Glomerular endothelial cell (primary cell): ENCODE results near the gene PAXIP1. TPM values are rescaled to one million over a fixed set of nuclear protein-coding genes. Genes with fewer than 3 reads are reported as not detected.
"Not testable (repeated sequence)": the region's sequence is repeated elsewhere in the genome, so short reads cannot be mapped to it uniquely, and the experiment has no call there.

Experiments
- DNase-seq: peaks from one replicate; pipeline ENCODE4 v3.0.0-alpha.2; 2011; ENCODE audit warnings: low read depth, low spot score; ENCODE audit errors: extremely low read depth
- total RNA-seq: library from RNA; depleted of rRNA; stranded (reverse); fragments of >200 nt; gene quantifications from 2 replicates; pipeline ENCODE4 v1.2.3, GENCODE V29; 2015

The PAXIP1 gene
- total RNA-seq, 1 donor from 2014 or later = 9.1 TPM

GRCh38 chr7:154950960-154951359, 52.0 kb downstream of the PAXIP1 start:
- DNase-seq = no peak

DNA sequence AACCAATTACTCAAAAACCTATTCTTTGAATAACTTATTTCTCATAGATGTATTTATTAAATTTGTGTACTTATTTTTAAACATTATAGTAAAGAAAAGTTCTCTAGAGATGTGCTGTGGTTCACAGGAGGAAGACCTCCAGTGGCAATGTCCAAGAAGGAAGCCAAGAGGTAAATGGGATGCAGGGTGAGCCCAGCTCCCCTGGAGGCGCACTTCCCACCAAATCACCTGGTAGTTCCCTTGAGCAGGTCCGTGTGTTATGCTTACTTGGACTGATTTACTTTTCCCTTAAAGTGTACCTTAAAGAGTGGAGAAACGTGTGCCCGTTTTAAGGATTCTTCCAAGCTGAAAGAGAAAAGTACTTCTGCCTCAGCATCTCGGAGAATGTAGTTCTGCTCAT, 55.3 kb downstream of the PAXIP1 start:
- DNase-seq = no peak

DNA sequence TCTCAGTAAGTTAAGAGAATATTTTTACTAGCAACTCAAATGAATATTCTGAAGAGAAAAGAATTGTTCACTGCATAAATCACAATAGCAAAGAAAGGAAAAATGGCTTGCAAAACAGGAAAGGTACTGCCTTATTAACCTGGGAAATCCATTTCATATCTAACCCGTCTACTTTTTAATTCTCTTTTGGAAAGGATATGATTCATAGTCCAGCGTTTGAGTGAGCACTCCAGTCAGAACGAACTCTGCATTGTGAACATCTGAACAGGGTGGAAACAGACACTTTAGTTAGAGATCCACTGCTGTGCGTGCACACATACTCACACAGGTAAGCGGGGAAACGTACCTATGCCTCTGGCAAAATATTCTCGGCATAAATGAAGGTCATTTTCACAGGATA, 56.8 kb downstream of the PAXIP1 start:
- DNase-seq = no peak

GRCh38 chr7:154943906-154944305, 59.0 kb downstream of the PAXIP1 start:
- no peak for DNase-seq

- DNase-seq = no peak
Observed at GRCh38 chr7:154942691-154943090, 60.2 kb downstream of the PAXIP1 start.

GRCh38 chr7:154937837-154938236, 65.1 kb downstream of the PAXIP1 start:
- DNase-seq = no peak

DNA sequence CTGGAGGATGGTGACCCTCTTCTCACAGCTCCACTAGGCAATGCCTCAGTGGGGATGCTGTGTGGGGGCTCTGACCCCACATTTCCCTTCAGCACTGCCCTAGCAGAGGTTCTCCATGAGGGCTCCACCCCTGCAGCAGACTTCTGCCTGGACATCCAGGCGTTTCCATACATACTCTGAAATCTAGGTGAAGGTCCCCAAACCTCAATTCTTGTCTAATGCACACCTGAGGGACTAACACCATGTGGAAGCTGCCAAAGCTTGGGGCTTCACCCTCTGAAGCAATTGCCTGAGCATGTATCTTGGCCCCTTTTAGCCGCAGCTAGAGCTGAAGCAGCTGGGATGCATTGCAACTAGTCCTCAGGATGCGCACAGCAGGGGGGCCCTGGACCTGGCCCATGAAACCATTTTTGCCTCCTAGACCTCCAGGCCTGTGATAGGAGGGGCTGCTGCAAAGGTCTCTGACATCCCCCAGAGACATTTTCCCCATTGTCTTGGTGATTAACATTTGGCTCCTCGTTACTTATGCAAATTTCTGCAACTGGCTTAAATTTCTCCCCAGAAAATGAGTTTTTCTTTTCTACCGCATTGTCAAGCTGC, 68.5 kb downstream of the PAXIP1 start:
- not testable (repeated sequence) for DNase-seq

DNA sequence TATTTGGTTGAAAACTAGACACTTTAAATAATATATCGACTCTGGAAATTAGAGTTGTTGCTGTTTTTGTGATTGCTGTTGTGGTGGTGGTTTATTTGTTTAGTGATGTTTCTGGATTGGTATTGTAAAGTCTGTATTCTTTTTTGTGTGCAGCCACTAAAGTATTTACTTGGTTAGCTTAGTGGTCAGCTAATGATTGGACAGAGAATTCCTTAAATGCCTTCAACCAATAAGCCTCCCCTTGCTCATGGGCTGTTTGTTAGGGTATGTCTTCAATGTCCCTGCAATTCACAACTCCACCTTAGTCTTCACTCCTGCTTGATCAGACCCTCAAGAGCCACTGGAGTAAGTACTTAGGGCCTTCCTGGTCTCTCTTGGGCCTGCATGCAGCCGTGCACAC, 71.0 kb downstream of the PAXIP1 start:
- DNase-seq = no peak

DNA sequence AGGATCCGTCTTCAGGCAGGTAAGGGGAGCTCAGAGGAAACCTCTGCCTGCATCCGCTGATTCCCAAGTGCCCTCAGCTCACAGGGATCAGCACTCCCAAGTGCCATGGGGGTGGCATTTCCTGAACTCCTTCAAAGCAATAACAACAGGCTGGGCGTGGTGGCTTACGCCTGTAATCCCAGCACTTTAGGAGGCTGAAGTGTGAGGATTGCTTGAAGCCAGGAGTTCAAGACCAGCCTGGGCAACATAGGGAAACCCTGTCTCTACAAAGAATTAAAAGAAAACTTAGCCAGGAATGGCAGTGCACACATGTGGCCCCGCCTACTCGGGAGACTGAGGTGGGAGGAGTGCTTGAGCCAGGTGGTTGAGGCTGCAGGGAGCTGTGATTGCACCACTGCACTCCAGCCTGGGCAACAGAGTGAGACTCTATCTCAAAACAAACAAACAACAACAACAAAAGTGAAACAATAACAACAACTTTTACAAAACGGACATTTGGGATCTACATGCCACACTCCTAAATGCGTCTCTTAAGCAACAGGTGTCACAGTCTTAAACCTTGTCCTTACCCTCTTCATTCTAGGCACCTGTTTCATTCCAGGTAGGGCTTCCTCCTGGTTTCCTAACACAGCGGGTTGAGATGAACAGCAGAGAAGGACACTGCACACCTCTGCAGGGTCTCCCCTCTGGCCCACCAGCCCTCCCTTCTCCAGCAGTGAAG, 73.8 kb downstream of the PAXIP1 start:
- DNase-seq = no peak

- peak; percentile 99 for DNase-seq
Observed at GRCh38 chr7:154928136-154929005, 74.6 kb downstream of the PAXIP1 start.

- DNase-seq = peak; percentile 73
Observed at GRCh38 chr7:154927624-154928125, 75.2 kb downstream of the PAXIP1 start.

- not testable (repeated sequence) for DNase-seq
Observed at GRCh38 chr7:154922472-154922871, 80.5 kb downstream of the PAXIP1 start.

- no peak for DNase-seq
Observed at GRCh38 chr7:154919344-154920225, 83.3 kb downstream of the PAXIP1 start.

DNA sequence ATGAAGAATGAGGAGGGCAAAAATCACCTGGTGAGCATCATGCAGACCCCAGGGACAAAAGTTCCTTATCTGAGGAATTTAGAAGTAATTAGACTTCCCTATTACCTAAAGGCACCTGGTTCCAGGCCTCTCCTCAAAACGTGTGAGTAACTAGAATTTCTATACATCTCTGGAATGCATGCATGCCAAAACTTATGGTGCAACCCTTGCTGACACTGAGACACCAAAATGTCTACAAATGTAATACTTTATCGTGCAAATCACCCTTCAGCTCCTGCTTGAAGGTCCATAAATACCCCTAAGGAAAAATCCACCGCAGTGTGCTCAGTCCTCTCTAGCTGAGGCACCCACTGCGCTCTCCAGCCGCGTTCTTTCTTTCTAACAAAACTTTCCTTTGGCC, 84.2 kb downstream of the PAXIP1 start:
- no peak for DNase-seq

- DNase-seq = no peak
Observed at GRCh38 chr7:154918266-154918665, 84.7 kb downstream of the PAXIP1 start.

DNA sequence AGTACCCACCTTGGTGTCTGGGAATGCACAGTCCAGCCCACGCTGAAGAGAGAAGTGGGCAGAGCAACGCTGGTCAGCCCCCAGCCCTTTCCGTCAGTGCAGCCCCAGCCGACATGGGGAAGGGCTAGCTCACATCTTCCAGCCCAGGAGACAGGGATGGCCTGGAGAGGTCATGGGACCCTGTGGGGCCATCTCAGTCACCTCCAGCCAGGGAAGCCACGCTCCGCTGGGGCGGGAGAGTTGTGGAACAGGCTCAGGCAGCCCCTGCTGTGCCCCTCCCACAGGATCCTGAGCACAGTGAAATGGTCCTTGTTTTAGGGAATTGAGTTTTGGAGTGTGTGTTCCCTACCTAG, 85.1 kb downstream of the PAXIP1 start:
- DNase-seq = no peak

DNA sequence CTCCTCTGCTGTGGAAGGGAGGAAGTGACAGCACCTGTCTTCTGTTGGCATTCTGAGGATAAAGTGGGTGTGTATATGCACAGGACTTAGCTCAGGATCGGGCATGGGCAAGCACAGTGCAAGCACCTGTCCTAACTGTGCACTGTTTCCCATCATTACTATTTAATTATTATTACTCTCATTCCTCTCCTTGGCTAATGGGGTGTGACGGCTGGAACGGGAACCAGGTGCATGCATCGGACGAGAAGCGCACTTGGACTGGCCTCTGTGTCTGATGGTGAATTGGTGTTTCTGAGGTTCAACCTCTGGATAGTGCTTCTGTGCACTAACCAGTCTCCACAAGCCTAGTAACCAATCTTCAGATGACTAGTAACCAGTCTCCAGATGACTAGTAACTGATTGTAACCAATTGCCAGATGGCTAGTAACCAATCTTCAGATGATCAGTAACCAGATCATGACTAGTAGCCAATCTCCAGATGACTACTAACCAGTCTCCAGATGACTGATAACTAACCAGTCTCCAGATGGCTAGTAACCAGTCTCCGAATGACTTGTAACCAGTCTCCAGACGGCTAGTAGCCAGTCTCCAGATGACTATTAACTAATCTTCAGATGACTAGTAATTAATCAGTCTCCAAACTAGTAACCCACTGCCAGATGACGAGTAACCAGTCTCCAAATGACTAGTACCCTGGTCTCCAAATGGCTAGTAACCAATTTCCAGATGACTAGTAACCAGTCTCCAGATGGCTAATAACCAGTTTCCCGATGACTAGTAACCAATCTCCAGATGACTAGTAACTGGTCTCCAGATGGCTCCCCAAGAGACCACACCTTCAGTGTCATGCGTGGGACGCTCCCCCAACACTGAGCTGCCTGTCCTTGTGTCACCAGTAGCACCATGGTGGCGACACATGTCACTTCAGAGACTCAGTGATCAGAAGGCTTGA, 85.8 kb downstream of the PAXIP1 start:
- DNase-seq = no peak

GRCh38 chr7:154916381-154916780, 86.5 kb downstream of the PAXIP1 start:
- no peak for DNase-seq

DNA sequence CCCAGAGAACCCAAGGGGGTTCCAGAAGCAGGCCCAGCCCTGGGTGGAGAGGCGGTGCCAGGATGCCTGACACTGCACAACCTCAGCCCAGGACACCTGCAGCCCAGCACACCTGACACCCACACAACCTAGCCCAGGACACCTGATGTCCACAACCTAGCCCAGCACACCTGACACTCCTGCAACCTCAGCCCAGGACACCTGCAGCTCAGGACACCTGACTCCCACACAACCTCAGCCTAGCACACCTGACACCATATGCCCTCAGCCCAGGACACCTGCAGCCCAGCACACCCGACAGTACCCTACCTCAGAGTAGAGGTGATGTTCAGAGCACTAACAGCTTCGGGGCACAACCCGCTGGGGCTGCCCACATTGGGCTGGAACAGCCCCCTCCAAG, 87.3 kb downstream of the PAXIP1 start:
- no peak for DNase-seq
